SK-N-SH (cell line): ENCODE results near the gene TMEM271. TPM values are rescaled to one million over a fixed set of nuclear protein-coding genes. Genes with fewer than 3 reads are reported as not detected.

Experiments used
- CTCF ChIA-PET: fragments of 300-600, 350-600 bp; formaldehyde crosslinking; extraction: SDS; loops from one replicate; lab custom pipeline; 2021; lab: Yijun Ruan, JAX
- POLR2A ChIA-PET: fragments of 350-600 bp; sonication (Branson Sonifier 250); formaldehyde crosslinking; extraction: SDS; loops from one replicate; lab custom pipeline; 2020; ENCODE audit warnings: antibody characterized with exemption, inconsistent platforms; lab: Yijun Ruan, JAX
- DNase-seq: peaks from one replicate; pipeline ENCODE4 v3.0.0; 2012
- H2AFZ ChIP-seq: fragments of 200-600 bp; sonication (generic); 2 replicates; pipeline ENCODE4 v1.8.1; 2016; ENCODE audit warnings: antibody characterized with exemption, mild to moderate bottlenecking, low read depth
- H3F3A ChIP-seq: fragments of 200-600 bp; sonication (generic); replicated peaks from 2 replicates; pipeline ENCODE3; 2016; ENCODE audit warnings: antibody characterized with exemption, mild to moderate bottlenecking; ENCODE audit not compliant: insufficient read depth
- H3K27ac ChIP-seq, 2 experiments: fragments of 200-500 bp in 1 of 2; fragments of 200-600 bp in 1 of 2; sonication (Bioruptor generic) in 1 of 2; sonication (generic), shearing (Covaris generic) in 1 of 2; 2 replicates each; pipeline versions ENCODE4 v1.5.1 to v1.6.1; 2014 to 2016; ENCODE audit warnings: low read depth in 2 of 2, inconsistent platforms in 1 of 2, low read length in 1 of 2, mild to moderate bottlenecking in 1 of 2, mixed read lengths in 1 of 2
- H3K27me3 ChIP-seq: fragments of 200-600 bp; sonication (generic), shearing (Covaris generic); 2 replicates; pipeline ENCODE4 v1.6.1; 2016; ENCODE audit warnings: mixed run types; ENCODE audit not compliant: insufficient read depth
- H3K36me3 ChIP-seq, 2 experiments: fragments of 200-500 bp in 1 of 2; fragments of 200-600 bp in 1 of 2; sonication (Bioruptor generic) in 1 of 2; sonication (generic) in 1 of 2; replicated peaks in 1 of 2; 2 replicates each; pipeline versions ENCODE3 to v1.5.1; 2014 to 2016; ENCODE audit warnings: low read length in 1 of 2, mild to moderate bottlenecking in 1 of 2; ENCODE audit not compliant: insufficient read depth in 2 of 2, control insufficient read depth in 1 of 2
- H3K4me1 ChIP-seq, 2 experiments: fragments of 200-500 bp in 1 of 2; fragments of 200-600 bp in 1 of 2; sonication (Bioruptor generic) in 1 of 2; sonication (generic), shearing (Covaris generic) in 1 of 2; 2 replicates each; pipeline versions ENCODE4 v1.5.1 to v1.6.1; 2014 to 2016; ENCODE audit warnings: low read depth in 1 of 2, low read length in 1 of 2, mixed run types in 1 of 2; ENCODE audit not compliant: insufficient read depth in 2 of 2, control insufficient read depth in 1 of 2
- H3K4me2 ChIP-seq: fragments of 200-600 bp; sonication (generic), shearing (Covaris generic); 2 replicates; pipeline ENCODE4 v1.6.1; 2017; ENCODE audit warnings: mixed run types
- H3K4me3 ChIP-seq, 2 experiments: fragments of 200-500 bp in 1 of 2; fragments of 200-600 bp in 1 of 2; sonication (Bioruptor generic) in 1 of 2; sonication (generic), shearing (Covaris generic) in 1 of 2; 2 replicates each; pipeline versions ENCODE4 v1.5.1 to v1.8.1; 2014 to 2016; ENCODE audit warnings: low read depth in 2 of 2, inconsistent platforms in 1 of 2, low read length in 1 of 2, mild to moderate bottlenecking in 1 of 2, mixed read lengths in 1 of 2, moderate library complexity in 1 of 2
- H3K79me2 ChIP-seq: fragments of 200-600 bp; sonication (generic); 2 replicates; pipeline ENCODE4 v1.8.1; 2017; ENCODE audit warnings: mild to moderate bottlenecking; ENCODE audit not compliant: insufficient read depth
- H3K9ac ChIP-seq: fragments of 200-600 bp; sonication (generic); 2 replicates; pipeline ENCODE4 v1.6.1; 2017; ENCODE audit warnings: mixed run types
- H3K9me2 ChIP-seq: fragments of 200-600 bp; sonication (generic); 2 replicates; pipeline ENCODE4 v1.6.1; 2017; ENCODE audit warnings: mixed run types
- H3K9me3 ChIP-seq: fragments of 200-600 bp; sonication (generic); 2 replicates; pipeline ENCODE4 v1.6.1; 2017; ENCODE audit warnings: mixed run types, mild to moderate bottlenecking, moderate library complexity
- H4K20me1 ChIP-seq: fragments of 200-600 bp; sonication (generic); 2 replicates; pipeline ENCODE4 v1.6.1; 2017; ENCODE audit warnings: mild to moderate bottlenecking, mixed run types; ENCODE audit not compliant: insufficient read depth
- FOXM1 ChIP-seq: IDR thresholded peaks from 2 replicates; pipeline ENCODE4 v1.4.0; 2012; ENCODE audit warnings: low read depth, mild to moderate bottlenecking
- GATA2 ChIP-seq: sonication (generic); formaldehyde crosslinking; IDR thresholded peaks from 2 replicates; pipeline ENCODE4 v1.5.0; 2020; ENCODE audit warnings: mild to moderate bottlenecking, missing genetic modification reagents
- JUND ChIP-seq: IDR thresholded peaks from 2 replicates; pipeline ENCODE4 v1.4.0; 2012
- NFIC ChIP-seq: IDR thresholded peaks from 2 replicates; pipeline ENCODE4 v1.4.0; 2012; ENCODE audit warnings: borderline replicate concordance
- NRF1 ChIP-seq: IDR thresholded peaks from 2 replicates; pipeline ENCODE4 v1.6.1; 2012; ENCODE audit warnings: low read depth, mild to moderate bottlenecking, low read length
- POLR2AphosphoS5 ChIP-seq: IDR thresholded peaks from 2 replicates; pipeline ENCODE4 v1.6.1; 2012; ENCODE audit warnings: low read depth, low read length
- SIN3A ChIP-seq: IDR thresholded peaks from 2 replicates; pipeline ENCODE4 v1.6.1; 2012; ENCODE audit warnings: low read depth, mild to moderate bottlenecking, low read length, moderate library complexity, borderline replicate concordance
- SMC3 ChIP-seq: IDR thresholded peaks from 2 replicates; pipeline ENCODE4 v1.6.1; 2012; ENCODE audit warnings: low read depth, low read length, improper control_type of control experiment
- TCF12 ChIP-seq: IDR thresholded peaks from 2 replicates; pipeline ENCODE4 v1.4.0; 2012
- TEAD4 ChIP-seq: IDR thresholded peaks from 2 replicates; pipeline ENCODE4 v1.4.0; 2012; ENCODE audit warnings: mild to moderate bottlenecking, borderline replicate concordance; ENCODE audit not compliant: insufficient read depth
- USF1 ChIP-seq: IDR thresholded peaks from 2 replicates; pipeline ENCODE4 v1.4.0; 2012; ENCODE audit warnings: low read depth, borderline replicate concordance
- USF2 ChIP-seq: fragments of 150-350 bp; IDR thresholded peaks from 2 replicates; pipeline ENCODE4 v1.6.1; 2017; ENCODE audit warnings: antibody characterized with exemption, low read length, low read depth, borderline replicate concordance
- YY1 ChIP-seq: IDR thresholded peaks from 2 replicates; pipeline ENCODE4 v1.4.0; 2012; ENCODE audit warnings: low read depth, mild to moderate bottlenecking
- WGBS: methylation state at CpG from one replicate; pipeline ENCODE4 v1.1.6; 2017; ENCODE audit warnings: low lambda C conversion rate; 5-methylcytosine and 5-hydroxymethylcytosine counted together
- polyA plus RNA-seq, 3 experiments: library from polyadenylated mRNA; depleted of rRNA; stranded (reverse); fragments of >200 nt; gene quantifications; 2 replicates each; pipeline ENCODE4 v1.2.3, GENCODE V29; 2012
- TF ChIP-seq, protein P1 (sequence below): IDR thresholded peaks from 2 replicates; pipeline ENCODE4 v1.6.1; 2012; ENCODE audit warnings: mild to moderate bottlenecking, low read depth, low read length, moderate library complexity
- TF ChIP-seq, protein P2 (sequence below): fragments of 200-600 bp; sonication (generic); IDR thresholded peaks from 2 replicates; pipeline ENCODE4 v1.6.1; 2017; ENCODE audit warnings: antibody characterized with exemption, mild to moderate bottlenecking, moderate library complexity

TMEM271 gene
- polyA plus RNA-seq, 1 of the 3 experiments (the other 2 are of a cell fraction): not detected

DNA sequence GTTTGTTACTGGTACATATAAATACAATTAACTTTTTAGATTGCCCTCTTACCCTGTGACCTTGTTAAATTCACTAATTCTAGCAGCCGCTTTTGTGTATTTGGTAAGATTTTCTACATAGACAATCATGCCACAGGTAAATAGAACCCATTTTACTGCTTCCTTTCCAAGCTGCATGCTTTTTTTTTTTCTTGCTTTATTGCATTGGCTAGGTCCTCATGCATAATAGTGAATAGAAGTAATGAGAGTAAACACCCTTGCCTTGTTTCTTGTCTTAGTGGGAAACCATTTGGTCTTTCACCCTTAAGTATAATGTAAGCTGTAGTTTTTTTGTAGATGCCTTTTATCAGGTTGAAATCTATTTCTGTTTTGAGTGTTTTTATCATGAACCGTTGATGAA, 7.7 kb upstream of the TMEM271 start (continued):
- TF ChIP-seq, protein P1, sequence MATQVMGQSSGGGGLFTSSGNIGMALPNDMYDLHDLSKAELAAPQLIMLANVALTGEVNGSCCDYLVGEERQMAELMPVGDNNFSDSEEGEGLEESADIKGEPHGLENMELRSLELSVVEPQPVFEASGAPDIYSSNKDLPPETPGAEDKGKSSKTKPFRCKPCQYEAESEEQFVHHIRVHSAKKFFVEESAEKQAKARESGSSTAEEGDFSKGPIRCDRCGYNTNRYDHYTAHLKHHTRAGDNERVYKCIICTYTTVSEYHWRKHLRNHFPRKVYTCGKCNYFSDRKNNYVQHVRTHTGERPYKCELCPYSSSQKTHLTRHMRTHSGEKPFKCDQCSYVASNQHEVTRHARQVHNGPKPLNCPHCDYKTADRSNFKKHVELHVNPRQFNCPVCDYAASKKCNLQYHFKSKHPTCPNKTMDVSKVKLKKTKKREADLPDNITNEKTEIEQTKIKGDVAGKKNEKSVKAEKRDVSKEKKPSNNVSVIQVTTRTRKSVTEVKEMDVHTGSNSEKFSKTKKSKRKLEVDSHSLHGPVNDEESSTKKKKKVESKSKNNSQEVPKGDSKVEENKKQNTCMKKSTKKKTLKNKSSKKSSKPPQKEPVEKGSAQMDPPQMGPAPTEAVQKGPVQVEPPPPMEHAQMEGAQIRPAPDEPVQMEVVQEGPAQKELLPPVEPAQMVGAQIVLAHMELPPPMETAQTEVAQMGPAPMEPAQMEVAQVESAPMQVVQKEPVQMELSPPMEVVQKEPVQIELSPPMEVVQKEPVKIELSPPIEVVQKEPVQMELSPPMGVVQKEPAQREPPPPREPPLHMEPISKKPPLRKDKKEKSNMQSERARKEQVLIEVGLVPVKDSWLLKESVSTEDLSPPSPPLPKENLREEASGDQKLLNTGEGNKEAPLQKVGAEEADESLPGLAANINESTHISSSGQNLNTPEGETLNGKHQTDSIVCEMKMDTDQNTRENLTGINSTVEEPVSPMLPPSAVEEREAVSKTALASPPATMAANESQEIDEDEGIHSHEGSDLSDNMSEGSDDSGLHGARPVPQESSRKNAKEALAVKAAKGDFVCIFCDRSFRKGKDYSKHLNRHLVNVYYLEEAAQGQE: no peak
- TF ChIP-seq, all 33 proteins: peak for 0

- peaks cover 27% of the 10 kb centered on the region; the same call in 1 of the 2 replicates for H3K27me3 ChIP-seq
- no peaks in the 10 kb centered on the region for H3F3A ChIP-seq
- H3K9me3 ChIP-seq: no peaks in the 10 kb centered on the region
- H3K4me2 ChIP-seq: no peak overlapping the region
- TF ChIP-seq SIN3A: no peak
- no peak for TF ChIP-seq YY1
- H3K9me2 ChIP-seq: no peaks in the 10 kb centered on the region
- H3K4me1 ChIP-seq: no peaks in the 10 kb centered on the region; a peak in 1 of 4 replicates
- H4K20me1 ChIP-seq: no peaks in the 10 kb centered on the region
- DNase-seq: no peak
- ChIA-PET CTCF (no interaction called here), POLR2A (no interaction called here)
- H2AFZ ChIP-seq: no peak overlapping the region
- no peak overlapping the region for H3K9ac ChIP-seq
- no peak overlapping the region for H3K27ac ChIP-seq
- H3K4me3 ChIP-seq: no peak overlapping the region
- H3K79me2 ChIP-seq: no peaks in the 10 kb centered on the region
- WGBS: 3% methylated on average over 9 of the region's 9 CpGs
- H3K36me3 ChIP-seq: no peaks in the 10 kb centered on the region
These were observed 5.8 kb upstream of the TMEM271 start for GRCh38 chr4:581753-582361.

GRCh38 chr4:581181-581580, 5.1 kb upstream of the TMEM271 start:
- Histone ChIP-seq H3K27me3 (peaks cover 27% of the 10 kb centered on the region; the same call in 1 of the 2 replicates), H3K9me2 (no peaks in the 10 kb centered on the region), H3K9me3 (no peaks in the 10 kb centered on the region), H3K4me1 (no peaks in the 10 kb centered on the region; a peak in 1 of 4 replicates), H3K4me3 (no peak overlapping the region), H3K27ac (no peak overlapping the region), H3K36me3 (no peaks in the 10 kb centered on the region), H3K79me2 (no peaks in the 10 kb centered on the region), H3K4me2 (no peak overlapping the region), H3K9ac (no peak overlapping the region), H4K20me1 (no peaks in the 10 kb centered on the region), H3F3A (no peaks in the 10 kb centered on the region), H2AFZ (no peak overlapping the region)
- CTCF ChIA-PET: no interaction called here
- WGBS: 2% methylated on average over 6 of the region's 6 CpGs
- POLR2A ChIA-PET: no interaction called here
- no peak for DNase-seq
- TF ChIP-seq FOXM1 (no peak), USF1 (no peak), TCF12 (no peak), TEAD4 (no peak), GATA2 (no peak), NRF1 (no peak), JUND (no peak), POLR2AphosphoS5 (no peak), NFIC (no peak), SMC3 (no peak), USF2 (no peak)
- TF ChIP-seq, protein P2, sequence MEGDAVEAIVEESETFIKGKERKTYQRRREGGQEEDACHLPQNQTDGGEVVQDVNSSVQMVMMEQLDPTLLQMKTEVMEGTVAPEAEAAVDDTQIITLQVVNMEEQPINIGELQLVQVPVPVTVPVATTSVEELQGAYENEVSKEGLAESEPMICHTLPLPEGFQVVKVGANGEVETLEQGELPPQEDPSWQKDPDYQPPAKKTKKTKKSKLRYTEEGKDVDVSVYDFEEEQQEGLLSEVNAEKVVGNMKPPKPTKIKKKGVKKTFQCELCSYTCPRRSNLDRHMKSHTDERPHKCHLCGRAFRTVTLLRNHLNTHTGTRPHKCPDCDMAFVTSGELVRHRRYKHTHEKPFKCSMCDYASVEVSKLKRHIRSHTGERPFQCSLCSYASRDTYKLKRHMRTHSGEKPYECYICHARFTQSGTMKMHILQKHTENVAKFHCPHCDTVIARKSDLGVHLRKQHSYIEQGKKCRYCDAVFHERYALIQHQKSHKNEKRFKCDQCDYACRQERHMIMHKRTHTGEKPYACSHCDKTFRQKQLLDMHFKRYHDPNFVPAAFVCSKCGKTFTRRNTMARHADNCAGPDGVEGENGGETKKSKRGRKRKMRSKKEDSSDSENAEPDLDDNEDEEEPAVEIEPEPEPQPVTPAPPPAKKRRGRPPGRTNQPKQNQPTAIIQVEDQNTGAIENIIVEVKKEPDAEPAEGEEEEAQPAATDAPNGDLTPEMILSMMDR: no peak
- TF ChIP-seq, protein P1: no peak
